Measurements from ENCODE around the gene DNAH7.
"Not testable (repeated sequence)": the region's sequence is repeated elsewhere in the genome, so short reads cannot be mapped to it uniquely, and the experiment has no call there.

DNAH7 gene

GRCh38 chr2:196068271-196069209, at the start of gene DNAH7:
Gene DNAH7, minus strand, starts transcription at chr2:196068837. Its CDS starts 126 bp downstream, at chr2:196068711.
- peak; percentile 82 for DNase-seq (ENCODE audit: low read depth)

GRCh38 chr2:196117214-196117705, 48.6 kb upstream of the DNAH7 start:
- DNase-seq (ENCODE audit: low read depth) = no peak

GRCh38 chr2:196113061-196113974, 44.7 kb upstream of the DNAH7 start:
- DNase-seq (ENCODE audit: low read depth) = no peak

GRCh38 chr2:196112418-196113034, 43.9 kb upstream of the DNAH7 start:
- no peak for DNase-seq (ENCODE audit: low read depth)

- no peak for DNase-seq (ENCODE audit: low read depth)
Measured at GRCh38 chr2:196108604-196109003, 40.0 kb upstream of the DNAH7 start.

GRCh38 chr2:196105951-196106350, 37.3 kb upstream of the DNAH7 start:
- no peak for DNase-seq (ENCODE audit: low read depth)

- DNase-seq (ENCODE audit: low read depth) = no peak
Measured at GRCh38 chr2:196104066-196104465, 35.4 kb upstream of the DNAH7 start.

- DNase-seq (ENCODE audit: low read depth) = no peak
Measured at GRCh38 chr2:196103626-196104025, 35.0 kb upstream of the DNAH7 start.

GRCh38 chr2:196101325-196101991, 32.8 kb upstream of the DNAH7 start:
- no peak for DNase-seq (ENCODE audit: low read depth)

- DNase-seq (ENCODE audit: low read depth) = no peak
Measured at GRCh38 chr2:196099916-196100315, 31.3 kb upstream of the DNAH7 start.

GRCh38 chr2:196097864-196098660, 29.4 kb upstream of the DNAH7 start:
- no peak for DNase-seq (ENCODE audit: low read depth)

GRCh38 chr2:196096982-196097745, 28.5 kb upstream of the DNAH7 start:
- no peak for DNase-seq (ENCODE audit: low read depth)

GRCh38 chr2:196096264-196096663, 27.6 kb upstream of the DNAH7 start:
- no peak for DNase-seq (ENCODE audit: low read depth)

GRCh38 chr2:196089448-196089847, 20.8 kb upstream of the DNAH7 start:
- DNase-seq (ENCODE audit: low read depth) = not testable (repeated sequence)

GRCh38 chr2:196088203-196088602, 19.6 kb upstream of the DNAH7 start:
- DNase-seq (ENCODE audit: low read depth) = no peak

GRCh38 chr2:196086517-196087368, 18.1 kb upstream of the DNAH7 start:
- no peak for DNase-seq (ENCODE audit: low read depth)

- no peak for DNase-seq (ENCODE audit: low read depth)
Measured at GRCh38 chr2:196083601-196084000, 15.0 kb upstream of the DNAH7 start.

GRCh38 chr2:196080526-196080925, 11.9 kb upstream of the DNAH7 start:
- DNase-seq (ENCODE audit: low read depth) = no peak

- no peak for DNase-seq (ENCODE audit: low read depth)
Measured at GRCh38 chr2:196079052-196079451, 10.4 kb upstream of the DNAH7 start.

Data from stimulated activated CD8-positive, alpha-beta memory T cell treated with anti-CD3 and anti-CD28 coated beads, Interleukin-12 subunit alpha, Interleukin-12 subunit beta, amount 100 ng/mL, for 1 hour (primary cell).